ENCODE measurements around the gene KLC4. TPM values are rescaled to one million over a fixed set of nuclear protein-coding genes. Genes with fewer than 3 reads are reported as not detected.

Gene KLC4
- total and polyA plus RNA-seq, 9 of the 15 experiments (the other 6 are each of a cell fraction or from before 2014, with no cell fraction given): 1.7 to 16.2 (median 7.7) TPM

- TF ChIP-seq BHLHE40 (IDR thresholded peaks at IDR 0.05; ENCODE audit: low read length) (peak; percentile 91), SAFB (IDR thresholded peaks at IDR 0.05; ENCODE audit: borderline replicate concordance, low read depth, low read length) (no peak), CREM (IDR thresholded peaks at IDR 0.05; ENCODE audit: low read depth) (peak; percentile 100), POLR2AphosphoS5 (IDR thresholded peaks at IDR 0.05; ENCODE audit: control insufficient read depth, insufficient read depth, low read depth, low read length) (peak; percentile 94), MNT (conservative IDR thresholded peaks at IDR 0.05) (peak; percentile 95 to 96), POLR2B (IDR thresholded peaks at IDR 0.05; ENCODE audit: low read depth, partially characterized antibody) (peak; percentile 94), RUNX1 (IDR thresholded peaks at IDR 0.05; ENCODE audit: low read depth) (no peak), GATAD2B (IDR thresholded peaks at IDR 0.05; ENCODE audit: borderline replicate concordance) (no peak), ZNF696 (CRISPR knock-in tag; conservative IDR thresholded peaks at IDR 0.05) (no peak), ZNF263 (CRISPR knock-in tag; IDR thresholded peaks at IDR 0.05; ENCODE audit: borderline replicate concordance) (peak; percentile 50; the same call in 1 of the 2 replicates), PPARD (CRISPR knock-in tag; IDR thresholded peaks at IDR 0.05) (no peak), ARNT (IDR thresholded peaks at IDR 0.05) (no peak), HDAC1 (IDR thresholded peaks at IDR 0.05) (peak in 1 of 2 experiments; percentile 96; a peak in 2 of 4 replicates), HNRNPL (IDR thresholded peaks at IDR 0.05; ENCODE audit: low read depth, low read length) (no peak), PHF8 (IDR thresholded peaks at IDR 0.05; ENCODE audit: borderline replicate concordance, low read length) (peak; percentile 86), NRF1 (conservative IDR thresholded peaks at IDR 0.05 in 1 of 2, IDR thresholded peaks at IDR 0.05 in 1 of 2) (peak; percentile 74 to 76), FOXP1 (CRISPR knock-in tag; IDR thresholded peaks at IDR 0.05) (peak; percentile 63; the same call in 1 of the 2 replicates), CBX1 (IDR thresholded peaks at IDR 0.05; ENCODE audit: low read depth) (no peak), SAP30 (IDR thresholded peaks at IDR 0.05; ENCODE audit: borderline replicate concordance, insufficient read depth, low read depth, low read length, poor library complexity, severe bottlenecking) (peak; percentile 78), GABPB2 (CRISPR knock-in tag; conservative IDR thresholded peaks at IDR 0.05) (no peak)
- TF ChIP-seq, protein P1, sequence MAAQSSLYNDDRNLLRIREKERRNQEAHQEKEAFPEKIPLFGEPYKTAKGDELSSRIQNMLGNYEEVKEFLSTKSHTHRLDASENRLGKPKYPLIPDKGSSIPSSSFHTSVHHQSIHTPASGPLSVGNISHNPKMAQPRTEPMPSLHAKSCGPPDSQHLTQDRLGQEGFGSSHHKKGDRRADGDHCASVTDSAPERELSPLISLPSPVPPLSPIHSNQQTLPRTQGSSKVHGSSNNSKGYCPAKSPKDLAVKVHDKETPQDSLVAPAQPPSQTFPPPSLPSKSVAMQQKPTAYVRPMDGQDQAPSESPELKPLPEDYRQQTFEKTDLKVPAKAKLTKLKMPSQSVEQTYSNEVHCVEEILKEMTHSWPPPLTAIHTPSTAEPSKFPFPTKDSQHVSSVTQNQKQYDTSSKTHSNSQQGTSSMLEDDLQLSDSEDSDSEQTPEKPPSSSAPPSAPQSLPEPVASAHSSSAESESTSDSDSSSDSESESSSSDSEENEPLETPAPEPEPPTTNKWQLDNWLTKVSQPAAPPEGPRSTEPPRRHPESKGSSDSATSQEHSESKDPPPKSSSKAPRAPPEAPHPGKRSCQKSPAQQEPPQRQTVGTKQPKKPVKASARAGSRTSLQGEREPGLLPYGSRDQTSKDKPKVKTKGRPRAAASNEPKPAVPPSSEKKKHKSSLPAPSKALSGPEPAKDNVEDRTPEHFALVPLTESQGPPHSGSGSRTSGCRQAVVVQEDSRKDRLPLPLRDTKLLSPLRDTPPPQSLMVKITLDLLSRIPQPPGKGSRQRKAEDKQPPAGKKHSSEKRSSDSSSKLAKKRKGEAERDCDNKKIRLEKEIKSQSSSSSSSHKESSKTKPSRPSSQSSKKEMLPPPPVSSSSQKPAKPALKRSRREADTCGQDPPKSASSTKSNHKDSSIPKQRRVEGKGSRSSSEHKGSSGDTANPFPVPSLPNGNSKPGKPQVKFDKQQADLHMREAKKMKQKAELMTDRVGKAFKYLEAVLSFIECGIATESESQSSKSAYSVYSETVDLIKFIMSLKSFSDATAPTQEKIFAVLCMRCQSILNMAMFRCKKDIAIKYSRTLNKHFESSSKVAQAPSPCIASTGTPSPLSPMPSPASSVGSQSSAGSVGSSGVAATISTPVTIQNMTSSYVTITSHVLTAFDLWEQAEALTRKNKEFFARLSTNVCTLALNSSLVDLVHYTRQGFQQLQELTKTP (IDR thresholded peaks at IDR 0.05; ENCODE audit: low read depth in 1 of 2, partially characterized antibody in 2 of 2): peak in 1 of 2 experiments; percentile 65
Measured at GRCh38 chr6:43059168-43060033, at the start of gene KLC4, which contains the start of gene MRPL2 (continued).
